Astrocyte (in vitro differentiated cells and primary cell): ENCODE results near the gene TLL1. TPM values are rescaled to one million over a fixed set of nuclear protein-coding genes. Genes with fewer than 3 reads are reported as not detected.

ENCODE experiments used
- DNase-seq: peaks from one replicate; pipeline ENCODE4 v3.0.0-alpha.2; 2010; ENCODE audit warnings: low read depth
- FAIRE-seq: peaks from 2 replicates; lab custom pipeline; 2011; peaks lifted over from hg19 to GRCh38; lab: Jason Lieb, UNC
- H2AFZ ChIP-seq: 2 replicates; pipeline ENCODE4 v1.6.0; 2012; ENCODE audit warnings: low read depth, low read length, inconsistent platforms
- H3K27ac ChIP-seq: 2 replicates; pipeline ENCODE4 v1.5.1; 2011; ENCODE audit warnings: low read depth, low read length, inconsistent platforms
- H3K27me3 ChIP-seq: 2 replicates; pipeline ENCODE4 v1.6.0; 2011; ENCODE audit warnings: low read length, inconsistent platforms; ENCODE audit not compliant: insufficient read depth
- H3K36me3 ChIP-seq: 2 replicates; pipeline ENCODE4 v1.5.1; 2011; ENCODE audit warnings: low read length, inconsistent platforms; ENCODE audit not compliant: insufficient read depth
- H3K4me1 ChIP-seq: 2 replicates; pipeline ENCODE4 v1.5.1; 2011; ENCODE audit warnings: low read length, inconsistent platforms; ENCODE audit not compliant: insufficient read depth
- H3K4me2 ChIP-seq: 2 replicates; pipeline ENCODE4 v1.6.0; 2012; ENCODE audit warnings: low read length, inconsistent platforms
- H3K4me3 ChIP-seq: 2 replicates; pipeline ENCODE4 v1.5.1; 2011; ENCODE audit warnings: low read depth, mild to moderate bottlenecking, low read length, inconsistent platforms; ENCODE audit not compliant: insufficient read depth
- H3K79me2 ChIP-seq: 2 replicates; pipeline ENCODE4 v1.6.0; 2012; ENCODE audit warnings: mild to moderate bottlenecking, low read length, inconsistent platforms; ENCODE audit not compliant: insufficient read depth
- H3K9ac ChIP-seq: 2 replicates; pipeline ENCODE4 v1.6.0; 2012; ENCODE audit warnings: mild to moderate bottlenecking, low read length, inconsistent platforms
- H3K9me3 ChIP-seq: 2 replicates; pipeline ENCODE4 v1.5.1; 2012; ENCODE audit warnings: low read depth, mild to moderate bottlenecking, low read length, inconsistent platforms; ENCODE audit not compliant: insufficient read depth
- H4K20me1 ChIP-seq: 2 replicates; pipeline ENCODE4 v1.6.0; 2012; ENCODE audit warnings: low read length, inconsistent platforms; ENCODE audit not compliant: insufficient read depth
- H3K27ac Mint-ChIP-seq: one replicate; pipeline ENCODE4 v1.8.0; 2021; ENCODE audit warnings: mild to moderate bottlenecking, mixed read lengths; ENCODE audit not compliant: unreplicated experiment
- H3K27me3 Mint-ChIP-seq: one replicate; pipeline ENCODE4 v1.8.0; 2021; ENCODE audit warnings: low read depth, mixed read lengths; ENCODE audit not compliant: unreplicated experiment
- H3K36me3 Mint-ChIP-seq: one replicate; pipeline ENCODE4 v1.8.0; 2021; ENCODE audit warnings: low read depth, mixed read lengths; ENCODE audit not compliant: unreplicated experiment
- H3K4me1 Mint-ChIP-seq: one replicate; pipeline ENCODE4 v1.8.0; 2021; ENCODE audit warnings: low read depth, mixed read lengths; ENCODE audit not compliant: unreplicated experiment
- H3K4me3 Mint-ChIP-seq: one replicate; pipeline ENCODE4 v1.8.0; 2021; ENCODE audit warnings: mild to moderate bottlenecking, moderate library complexity, mixed read lengths; ENCODE audit not compliant: unreplicated experiment
- H3K9me3 Mint-ChIP-seq: one replicate; pipeline ENCODE4 v1.8.0; 2021; ENCODE audit warnings: mild to moderate bottlenecking, mixed read lengths; ENCODE audit not compliant: unreplicated experiment
- CTCF ChIP-seq: IDR thresholded peaks from 2 replicates; pipeline ENCODE4 v1.5.1; 2011; ENCODE audit warnings: low read depth, mild to moderate bottlenecking, inconsistent platforms, low read length, moderate library complexity; ENCODE audit not compliant: insufficient read depth
- EZH2 ChIP-seq: IDR thresholded peaks from 2 replicates; pipeline ENCODE4 v1.6.1; 2012; ENCODE audit warnings: mild to moderate bottlenecking, low read length, inconsistent platforms; ENCODE audit not compliant: insufficient read depth
- total RNA-seq: library from RNA; stranded (reverse); gene quantifications from 2 replicates; pipeline ENCODE4 v1.2.1, GENCODE V29; 2021

The TLL1 gene
- total RNA-seq, 1 donor from 2014 or later: 2.7 TPM

- Histone ChIP-seq H3K9ac (no peak overlapping the region), H2AFZ (no peak overlapping the region), H3K4me2 (no peak overlapping the region), H3K27ac (no peak overlapping the region), H3K36me3 (no peaks in the 10 kb centered on the region), H4K20me1 (no peaks in the 10 kb centered on the region), H3K79me2 (no peaks in the 10 kb centered on the region), H3K27me3 (no peaks in the 10 kb centered on the region), H3K4me3 (no peak overlapping the region), H3K4me1 (no peaks in the 10 kb centered on the region), H3K9me3 (no peaks in the 10 kb centered on the region)
- FAIRE-seq: no peak
- no peaks in the 10 kb centered on the region for H3K4me1 Mint-ChIP-seq
- no peaks in the 10 kb centered on the region for H3K27me3 Mint-ChIP-seq
- no peak for DNase-seq
- H3K9me3 Mint-ChIP-seq: peaks cover 3% of the 10 kb centered on the region
- no peaks in the 10 kb centered on the region for H3K36me3 Mint-ChIP-seq
- H3K4me3 Mint-ChIP-seq: no peak overlapping the region
- H3K27ac Mint-ChIP-seq: no peak overlapping the region
- TF ChIP-seq EZH2: no peak
- no peak for TF ChIP-seq CTCF
These were observed 193.9 kb downstream of the TLL1 start for GRCh38 chr4:166066936-166067335.

- Mint-ChIP-seq H3K27ac (no peak overlapping the region), H3K27me3 (no peaks in the 10 kb centered on the region), H3K4me1 (no peaks in the 10 kb centered on the region), H3K4me3 (no peak overlapping the region), H3K9me3 (no peaks in the 10 kb centered on the region), H3K36me3 (no peaks in the 10 kb centered on the region)
- Histone ChIP-seq H3K27ac (no peak overlapping the region), H3K4me3 (no peak overlapping the region), H3K4me1 (no peaks in the 10 kb centered on the region), H4K20me1 (no peaks in the 10 kb centered on the region), H3K79me2 (no peaks in the 10 kb centered on the region), H2AFZ (no peak overlapping the region), H3K27me3 (no peaks in the 10 kb centered on the region), H3K9me3 (no peaks in the 10 kb centered on the region), H3K9ac (no peak overlapping the region), H3K36me3 (no peaks in the 10 kb centered on the region), H3K4me2 (no peak overlapping the region)
- TF ChIP-seq CTCF (no peak), EZH2 (no peak)
- DNase-seq: no peak
- no peak for FAIRE-seq
These were observed 194.9 kb downstream of the TLL1 start for GRCh38 chr4:166067915-166068314.

GRCh38 chr4:166073783-166074182 is 200.7 kb downstream of the TLL1 start:
- Mint-ChIP-seq H3K4me1 (no peaks in the 10 kb centered on the region), H3K4me3 (no peak overlapping the region), H3K27me3 (no peaks in the 10 kb centered on the region), H3K9me3 (no peaks in the 10 kb centered on the region), H3K27ac (no peak overlapping the region), H3K36me3 (no peaks in the 10 kb centered on the region)
- DNase-seq (no peak), FAIRE-seq (no peak)
- no peaks in the 10 kb centered on the region for H3K36me3 ChIP-seq
- H2AFZ ChIP-seq: no peak overlapping the region
- H3K4me3 ChIP-seq: no peak overlapping the region
- no peaks in the 10 kb centered on the region for H3K79me2 ChIP-seq
- no peaks in the 10 kb centered on the region for H3K27me3 ChIP-seq
- H3K4me2 ChIP-seq: no peak overlapping the region
- no peak overlapping the region for H3K27ac ChIP-seq
- TF ChIP-seq EZH2 (no peak), CTCF (no peak)
- H3K4me1 ChIP-seq: no peaks in the 10 kb centered on the region
- no peaks in the 10 kb centered on the region for H4K20me1 ChIP-seq
- no peak overlapping the region for H3K9ac ChIP-seq
- no peaks in the 10 kb centered on the region for H3K9me3 ChIP-seq
